Mesendoderm (in vitro differentiated cells): ENCODE results near the gene LIX1L.
A peak's percentile ranks its signal among the peaks of the same experiment; 100 is the strongest.

Experiments used
- DNase-seq: peaks from one replicate; pipeline ENCODE4 v3.0.0; 2013
- H2AK5ac ChIP-seq: 2 replicates; pipeline ENCODE4 v1.6.1; 2013; ENCODE audit warnings: low read length, inconsistent platforms
- H2BK120ac ChIP-seq: 2 replicates; pipeline ENCODE4 v1.6.1; 2013; ENCODE audit warnings: low read depth, mild to moderate bottlenecking, low read length, moderate library complexity, mixed read lengths
- H2BK15ac ChIP-seq: replicated peaks from 2 replicates; pipeline ENCODE4 v1.6.1; 2013; ENCODE audit warnings: low read depth, mild to moderate bottlenecking, moderate library complexity
- H2BK5ac ChIP-seq: 2 replicates; pipeline ENCODE4 v1.6.1; 2013; ENCODE audit warnings: low read length, inconsistent platforms
- H3K18ac ChIP-seq: 2 replicates; pipeline ENCODE4 v1.6.1; 2013; ENCODE audit warnings: mild to moderate bottlenecking, low read length, mixed read lengths
- H3K23ac ChIP-seq: one replicate; pipeline ENCODE4 v1.6.1; 2013; ENCODE audit warnings: low read length
- H3K27ac ChIP-seq: 2 replicates; pipeline ENCODE4 v1.5.1; 2013; ENCODE audit warnings: low read depth, mild to moderate bottlenecking, inconsistent platforms, low read length, moderate library complexity
- H3K27me3 ChIP-seq: 2 replicates; pipeline ENCODE4 v1.6.1; 2013; ENCODE audit warnings: low read length, control low read depth, mild to moderate bottlenecking, inconsistent platforms; ENCODE audit not compliant: insufficient read depth, poor library complexity
- H3K36me3 ChIP-seq: 2 replicates; pipeline ENCODE4 v1.6.1; 2013; ENCODE audit warnings: low read length, inconsistent platforms; ENCODE audit not compliant: control insufficient read depth, insufficient read depth
- H3K4ac ChIP-seq: one replicate; pipeline ENCODE4 v1.6.1; 2013; ENCODE audit warnings: low read depth, mild to moderate bottlenecking, low read length, moderate library complexity
- H3K4me1 ChIP-seq: 2 replicates; pipeline ENCODE4 v1.6.1; 2013; ENCODE audit warnings: low read depth, low read length, inconsistent platforms; ENCODE audit not compliant: control insufficient read depth
- H3K4me2 ChIP-seq: 2 replicates; pipeline ENCODE4 v1.6.1; 2013; ENCODE audit warnings: low read length
- H3K4me3 ChIP-seq: 2 replicates; pipeline ENCODE4 v1.5.1; 2013; ENCODE audit warnings: mild to moderate bottlenecking, low read length
- H3K56ac ChIP-seq: one replicate; pipeline ENCODE4 v1.6.1; 2013; ENCODE audit warnings: low read length
- H3K79me1 ChIP-seq: 2 replicates; pipeline ENCODE4 v1.6.1; 2013; ENCODE audit warnings: low read length, inconsistent platforms
- H3K79me2 ChIP-seq: 2 replicates; pipeline ENCODE4 v1.6.1; 2013; ENCODE audit warnings: mild to moderate bottlenecking, low read length; ENCODE audit not compliant: control insufficient read depth, insufficient read depth
- H3K9ac ChIP-seq: 2 replicates; pipeline ENCODE4 v1.6.1; 2013; ENCODE audit warnings: low read length, inconsistent platforms
- H4K5ac ChIP-seq: one replicate; pipeline ENCODE4 v1.6.1; 2013; ENCODE audit warnings: low read length
- H4K8ac ChIP-seq: one replicate; pipeline ENCODE4 v1.6.1; 2013; ENCODE audit warnings: low read depth, mild to moderate bottlenecking, control low read depth, low read length, moderate library complexity
- WGBS: extraction: QIAGEN DNeasy Blood & Tissue Kit; methylation state at CpG from one replicate; pipeline ENCODE4 v1.1.7; 2013; ENCODE audit warnings: low lambda C conversion rate, missing lambda C conversion rate; ENCODE audit not compliant: insufficient coverage; ENCODE audit errors: extremely low coverage; 5-methylcytosine and 5-hydroxymethylcytosine counted together

LIX1L gene

GRCh38 chr1:145992958-145993617 is 35.3 kb upstream of the LIX1L start:
- H3K18ac ChIP-seq = no peak overlapping the region
- no peak overlapping the region for H4K8ac ChIP-seq
- H2BK5ac ChIP-seq = no peak overlapping the region
- no peak overlapping the region for H3K23ac ChIP-seq
- H3K79me2 ChIP-seq = no peaks in the 10 kb centered on the region
- no peak for DNase-seq
- H3K27ac ChIP-seq = no peak overlapping the region
- no peaks in the 10 kb centered on the region for H3K27me3 ChIP-seq
- no peak overlapping the region for H3K4ac ChIP-seq
- H3K4me1 ChIP-seq = peaks cover 2% of the 10 kb centered on the region
- no peak overlapping the region for H3K4me3 ChIP-seq
- no peak overlapping the region for H4K5ac ChIP-seq
- no peak overlapping the region for H2AK5ac ChIP-seq
- H3K36me3 ChIP-seq = no peaks in the 10 kb centered on the region
- no peak overlapping the region for H2BK15ac ChIP-seq
- no peak overlapping the region for H2BK120ac ChIP-seq
- no CpG with 5 or more reads among the region's 5 CpGs for whole genome bisulfite sequencing
- no peak overlapping the region for H3K56ac ChIP-seq
- H3K79me1 ChIP-seq = no peaks in the 10 kb centered on the region
- no peak overlapping the region for H3K9ac ChIP-seq
- H3K4me2 ChIP-seq = no peak overlapping the region

DNA sequence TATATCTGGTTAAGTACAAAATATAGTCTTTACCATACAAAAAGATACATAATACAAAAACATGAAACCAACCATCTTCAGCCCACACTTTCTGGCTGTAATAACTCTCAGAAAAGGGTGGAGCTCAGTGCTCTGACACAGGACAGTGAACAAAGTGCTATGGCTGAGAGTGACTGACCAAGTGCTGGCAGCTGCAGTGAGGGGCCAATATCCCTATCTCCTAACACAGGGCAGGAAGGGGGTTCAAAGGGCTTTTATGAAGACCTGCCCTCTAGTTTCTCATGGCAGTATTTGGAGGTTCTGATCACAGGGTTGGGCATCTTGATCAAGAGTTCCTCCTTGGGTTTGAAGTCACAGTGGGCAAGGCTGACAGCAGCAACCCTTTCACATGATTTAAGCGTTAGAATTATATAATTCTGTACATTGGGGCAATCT is 34.7 kb upstream of the LIX1L start:
- Histone ChIP-seq H3K9ac (no peak overlapping the region), H3K79me2 (no peaks in the 10 kb centered on the region), H3K27me3 (no peaks in the 10 kb centered on the region), H3K4me1 (peaks cover 2% of the 10 kb centered on the region), H3K18ac (no peak overlapping the region), H3K79me1 (no peaks in the 10 kb centered on the region), H4K5ac (no peak overlapping the region), H3K36me3 (no peaks in the 10 kb centered on the region), H3K4me3 (no peak overlapping the region), H3K4me2 (no peak overlapping the region), H3K56ac (no peak overlapping the region), H3K4ac (no peak overlapping the region), H3K27ac (no peak overlapping the region), H2BK5ac (no peak overlapping the region), H3K23ac (no peak overlapping the region), H2BK15ac (no peak overlapping the region), H2BK120ac (no peak overlapping the region), H4K8ac (no peak overlapping the region), H2AK5ac (no peak overlapping the region)
- DNase-seq = no peak
- WGBS = no CpG with 5 or more reads among the region's 1 CpG

- no peak overlapping the region for H3K23ac ChIP-seq
- no peaks in the 10 kb centered on the region for H3K79me2 ChIP-seq
- H3K79me1 ChIP-seq = no peaks in the 10 kb centered on the region
- H3K4me2 ChIP-seq = no peak overlapping the region
- H3K4ac ChIP-seq = no peak overlapping the region
- no peak overlapping the region for H3K9ac ChIP-seq
- peaks cover 1% of the 10 kb centered on the region for H3K4me1 ChIP-seq
- H3K27me3 ChIP-seq = no peaks in the 10 kb centered on the region
- no peak overlapping the region for H4K8ac ChIP-seq
- H2BK5ac ChIP-seq = no peak overlapping the region
- H2AK5ac ChIP-seq = no peak overlapping the region
- no peak overlapping the region for H2BK15ac ChIP-seq
- WGBS = no CpG with 5 or more reads among the region's 10 CpGs
- no peak for DNase-seq
- no peak overlapping the region for H2BK120ac ChIP-seq
- H3K36me3 ChIP-seq = no peaks in the 10 kb centered on the region
- H3K56ac ChIP-seq = no peak overlapping the region
- no peak overlapping the region for H3K4me3 ChIP-seq
- no peak overlapping the region for H4K5ac ChIP-seq
- H3K27ac ChIP-seq = no peak overlapping the region
- H3K18ac ChIP-seq = no peak overlapping the region
These were observed 34.1 kb upstream of the LIX1L start for GRCh38 chr1:145991735-145992412.

GRCh38 chr1:145990249-145990855 is 32.5 kb upstream of the LIX1L start:
- Histone ChIP-seq H2AK5ac (no peak overlapping the region), H3K79me1 (no peaks in the 10 kb centered on the region), H3K79me2 (no peaks in the 10 kb centered on the region), H3K27ac (no peak overlapping the region), H2BK5ac (no peak overlapping the region), H2BK15ac (no peak overlapping the region), H4K5ac (no peak overlapping the region), H3K27me3 (no peaks in the 10 kb centered on the region), H3K36me3 (no peaks in the 10 kb centered on the region), H3K18ac (no peak overlapping the region), H4K8ac (no peak overlapping the region), H2BK120ac (no peak overlapping the region), H3K4ac (no peak overlapping the region), H3K4me2 (no peak overlapping the region), H3K4me3 (no peak overlapping the region), H3K56ac (peak overlapping the region; percentile 25), H3K4me1 (peaks cover under 1% of the 10 kb centered on the region), H3K23ac (no peak overlapping the region), H3K9ac (no peak overlapping the region)
- 100% methylated on average over 1 of the region's 7 CpGs for WGBS
- DNase-seq = peak; percentile 67

DNA sequence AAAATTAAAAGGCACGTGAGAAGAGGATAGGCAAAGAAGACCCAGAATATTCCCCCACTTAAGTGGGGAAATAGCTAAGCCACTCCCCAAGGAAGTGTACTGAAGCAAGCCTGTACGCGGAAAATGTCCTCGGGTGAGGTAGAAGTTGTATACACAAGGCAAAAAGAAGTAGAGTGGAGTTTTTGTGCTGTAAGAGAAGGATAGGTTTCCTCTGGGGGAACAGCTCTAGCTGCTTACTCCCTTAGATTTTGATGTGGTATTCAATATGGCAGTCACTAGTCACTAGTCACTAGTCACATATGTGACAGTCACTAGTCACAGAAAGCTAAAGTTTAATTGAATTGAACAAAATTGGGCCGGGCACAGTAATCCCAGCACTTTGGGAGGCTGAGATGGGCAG is 31.0 kb upstream of the LIX1L start:
- H3K18ac ChIP-seq = no peak overlapping the region
- no peak overlapping the region for H3K27ac ChIP-seq
- H4K8ac ChIP-seq = no peak overlapping the region
- no peaks in the 10 kb centered on the region for H3K79me2 ChIP-seq
- no peak overlapping the region for H2BK15ac ChIP-seq
- H3K4ac ChIP-seq = no peak overlapping the region
- H2BK120ac ChIP-seq = no peak overlapping the region
- DNase-seq = no peak
- no peak overlapping the region for H3K56ac ChIP-seq
- H3K36me3 ChIP-seq = no peaks in the 10 kb centered on the region
- H3K23ac ChIP-seq = no peak overlapping the region
- H2AK5ac ChIP-seq = no peak overlapping the region
- H3K4me2 ChIP-seq = no peak overlapping the region
- no peak overlapping the region for H3K4me3 ChIP-seq
- H3K9ac ChIP-seq = no peak overlapping the region
- no CpG with 5 or more reads among the region's 5 CpGs for WGBS
- H3K4me1 ChIP-seq = peaks cover 2% of the 10 kb centered on the region
- H2BK5ac ChIP-seq = no peak overlapping the region
- H4K5ac ChIP-seq = no peak overlapping the region
- H3K79me1 ChIP-seq = no peaks in the 10 kb centered on the region
- H3K27me3 ChIP-seq = no peaks in the 10 kb centered on the region
